ENCODE results near the gene MMP3. TPM values are rescaled to one million over a fixed set of nuclear protein-coding genes. Genes with fewer than 3 reads are reported as not detected.

Gene MMP3
- total and polyA plus RNA-seq, 4 donors, result 0.10 TPM; not detected in 3

- no peak for DNase-seq (ENCODE audit: low read depth in 4 of 6, low spot score in 6 of 6)
- Histone ChIP-seq H3K27me3 (ENCODE audit: control insufficient read depth, insufficient read depth, low read length) (no peaks in the 10 kb centered on the region), H3K27ac (ENCODE audit: low read depth, low read length) (no peak within 1 kb of the TSS), H3K9me3 (ENCODE audit: control insufficient read depth, insufficient read depth, low read length) (no peaks in the 10 kb centered on the region), H3K4me3 (ENCODE audit: low read depth, low read length) (no peak within 1 kb of the TSS), H3K4me1 (ENCODE audit: control insufficient read depth, insufficient read depth, low read length) (no peaks in the 10 kb centered on the region), H3K36me3 (ENCODE audit: control insufficient read depth, insufficient read depth, low read length) (no peaks in the 10 kb centered on the region)
- WGBS (ENCODE audit: insufficient coverage), result 96% methylated on average over 6 of the region's 7 CpGs
These were observed 45.2 kb downstream of the MMP3 start, which contains the start of gene MMP1 for GRCh38 chr11:102798012-102798746. MMP1 (minus strand) TSS chr11:102798160; CDS start chr11:102798092, 68 bp downstream.

- H3K4me3 ChIP-seq (ENCODE audit: low read depth, low read length), result no peak overlapping the region
- H3K27me3 ChIP-seq (ENCODE audit: control insufficient read depth, insufficient read depth, low read length), result no peaks in the 10 kb centered on the region
- no peaks in the 10 kb centered on the region for H3K36me3 ChIP-seq (ENCODE audit: control insufficient read depth, insufficient read depth, low read length)
- H3K9me3 ChIP-seq (ENCODE audit: control insufficient read depth, insufficient read depth, low read length), result no peaks in the 10 kb centered on the region
- DNase-seq (ENCODE audit: low read depth in 4 of 6, low spot score in 6 of 6), result no peak
- no peak overlapping the region for H3K27ac ChIP-seq (ENCODE audit: low read depth, low read length)
- no peaks in the 10 kb centered on the region for H3K4me1 ChIP-seq (ENCODE audit: control insufficient read depth, insufficient read depth, low read length)
These were observed 49.0 kb downstream of the MMP3 start for GRCh38 chr11:102794382-102794781.

- Histone ChIP-seq H3K27me3 (ENCODE audit: control insufficient read depth, insufficient read depth, low read length) (no peaks in the 10 kb centered on the region), H3K9me3 (ENCODE audit: control insufficient read depth, insufficient read depth, low read length) (no peaks in the 10 kb centered on the region), H3K27ac (ENCODE audit: low read depth, low read length) (no peak overlapping the region), H3K4me3 (ENCODE audit: low read depth, low read length) (no peak overlapping the region), H3K36me3 (ENCODE audit: control insufficient read depth, insufficient read depth, low read length) (no peaks in the 10 kb centered on the region), H3K4me1 (ENCODE audit: control insufficient read depth, insufficient read depth, low read length) (no peaks in the 10 kb centered on the region)
- DNase-seq (ENCODE audit: low read depth in 4 of 6, low spot score in 6 of 6), result no peak
- WGBS (ENCODE audit: insufficient coverage), result 93% methylated on average over 4 of the region's 6 CpGs
These were observed 49.6 kb downstream of the MMP3 start for GRCh38 chr11:102793677-102794290.

DNA sequence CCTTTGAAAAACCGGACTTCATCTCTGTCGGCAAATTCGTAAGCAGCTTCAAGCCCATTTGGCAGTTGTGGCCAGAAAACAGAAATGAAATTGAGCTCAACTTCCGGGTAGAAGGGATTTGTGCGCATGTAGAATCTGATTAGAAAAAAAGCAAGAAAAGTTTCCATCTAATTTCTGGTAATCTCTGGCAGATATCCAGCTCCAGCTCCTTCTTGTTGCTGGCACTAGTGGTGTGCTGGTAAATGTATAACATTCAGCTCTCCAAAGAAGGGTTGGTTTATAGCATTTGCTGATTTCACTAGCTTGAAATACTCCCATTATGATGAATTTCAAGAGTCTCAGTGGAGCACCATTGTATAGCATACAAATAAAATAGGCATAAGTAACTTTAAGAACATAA, 50.8 kb downstream of the MMP3 start:
- H3K4me1 ChIP-seq (ENCODE audit: control insufficient read depth, insufficient read depth, low read length), result no peaks in the 10 kb centered on the region
- no peak overlapping the region for H3K27ac ChIP-seq (ENCODE audit: low read depth, low read length)
- DNase-seq (ENCODE audit: low read depth in 4 of 6, low spot score in 6 of 6), result no peak
- no peaks in the 10 kb centered on the region for H3K9me3 ChIP-seq (ENCODE audit: control insufficient read depth, insufficient read depth, low read length)
- H3K27me3 ChIP-seq (ENCODE audit: control insufficient read depth, insufficient read depth, low read length), result no peaks in the 10 kb centered on the region
- WGBS (ENCODE audit: insufficient coverage), result 94% methylated on average over 5 of the region's 5 CpGs
- no peak overlapping the region for H3K4me3 ChIP-seq (ENCODE audit: low read depth, low read length)
- H3K36me3 ChIP-seq (ENCODE audit: control insufficient read depth, insufficient read depth, low read length), result no peaks in the 10 kb centered on the region

- DNase-seq (ENCODE audit: low read depth in 4 of 6, low spot score in 6 of 6), result no peak
- Histone ChIP-seq H3K4me1 (ENCODE audit: control insufficient read depth, insufficient read depth, low read length) (no peaks in the 10 kb centered on the region), H3K27me3 (ENCODE audit: control insufficient read depth, insufficient read depth, low read length) (no peaks in the 10 kb centered on the region), H3K27ac (ENCODE audit: low read depth, low read length) (no peak overlapping the region), H3K4me3 (ENCODE audit: low read depth, low read length) (no peak overlapping the region), H3K9me3 (ENCODE audit: control insufficient read depth, insufficient read depth, low read length) (no peaks in the 10 kb centered on the region), H3K36me3 (ENCODE audit: control insufficient read depth, insufficient read depth, low read length) (no peaks in the 10 kb centered on the region)
- 87% methylated on average over 3 of the region's 4 CpGs for WGBS (ENCODE audit: insufficient coverage)
These were observed 52.0 kb downstream of the MMP3 start for GRCh38 chr11:102791271-102792036.

GRCh38 chr11:102788334-102788995, 54.9 kb downstream of the MMP3 start:
- Histone ChIP-seq H3K4me1 (ENCODE audit: control insufficient read depth, insufficient read depth, low read length) (no peaks in the 10 kb centered on the region), H3K4me3 (ENCODE audit: low read depth, low read length) (no peak overlapping the region), H3K27me3 (ENCODE audit: control insufficient read depth, insufficient read depth, low read length) (no peaks in the 10 kb centered on the region), H3K36me3 (ENCODE audit: control insufficient read depth, insufficient read depth, low read length) (no peaks in the 10 kb centered on the region), H3K27ac (ENCODE audit: low read depth, low read length) (no peak overlapping the region), H3K9me3 (ENCODE audit: control insufficient read depth, insufficient read depth, low read length) (no peaks in the 10 kb centered on the region)
- 96% methylated on average over 3 of the region's 8 CpGs for WGBS (ENCODE audit: insufficient coverage)
- DNase-seq (ENCODE audit: low read depth in 4 of 6, low spot score in 6 of 6), result no peak

Other genes with a start within 250 kb of the MMP3 start
- under 1 TPM in 1 of 2 donors, not detected in 1; 0.10 TPM for gene MMP20, start 218.3 kb downstream of the MMP3 start, total RNA-seq
- not detected for gene MMP20, start 218.3 kb downstream of the MMP3 start, polyA plus RNA-seq (ENCODE audit: insufficient read length in 2 of 2)
- gene MMP27, start 137.8 kb downstream of the MMP3 start, total RNA-seq, result not detected
- not detected for gene MMP27, start 137.8 kb downstream of the MMP3 start, polyA plus RNA-seq (ENCODE audit: insufficient read length in 2 of 2)
- gene MMP8, start 118.7 kb downstream of the MMP3 start, total RNA-seq, result 10 to 100 TPM in 1 of 2 donors, not detected in 1; 14.5 TPM
- not detected for gene MMP8, start 118.7 kb downstream of the MMP3 start, polyA plus RNA-seq (ENCODE audit: insufficient read length in 2 of 2)
- under 1 TPM in 1 of 2 donors, not detected in 1; 0.39 TPM for gene MMP10, start 63.0 kb downstream of the MMP3 start, total RNA-seq
- gene MMP10, start 63.0 kb downstream of the MMP3 start, polyA plus RNA-seq (ENCODE audit: insufficient read length in 2 of 2), result not detected
- gene MMP1, start 45.4 kb downstream of the MMP3 start, total RNA-seq, result under 1 TPM in 1 of 2 donors, not detected in 1; 0.06 TPM
- under 1 TPM in 1 of 2 donors, not detected in 1; 0.08 TPM for gene MMP1, start 45.4 kb downstream of the MMP3 start, polyA plus RNA-seq (ENCODE audit: insufficient read length in 2 of 2)
- gene MMP12, start 31.4 kb upstream of the MMP3 start, total RNA-seq, result not detected
- under 1 TPM in 1 of 2 donors, not detected in 1; 0.09 TPM for gene MMP12, start 31.4 kb upstream of the MMP3 start, polyA plus RNA-seq (ENCODE audit: insufficient read length in 2 of 2)
- 1 to 10 TPM; 1.5 to 1.7 TPM for gene MMP13, start 112.1 kb upstream of the MMP3 start, total RNA-seq
- under 1 TPM in 1 of 2 donors, not detected in 1; 0.08 TPM for gene MMP13, start 112.1 kb upstream of the MMP3 start, polyA plus RNA-seq (ENCODE audit: insufficient read length in 2 of 2)
- gene DCUN1D5, start 248.6 kb upstream of the MMP3 start, total RNA-seq, result 10 to 100 TPM; 30.8 to 42.7 TPM
- gene DCUN1D5, start 248.6 kb upstream of the MMP3 start, polyA plus RNA-seq (ENCODE audit: insufficient read length in 2 of 2), result 10 to 100 TPM; 31.9 to 33.6 TPM